GM21717 (cell line): ENCODE data around the gene SUGT1.

ENCODE experiments used
- ATAC-seq: cut with Tn5 transposase; IDR thresholded peaks from one replicate; pipeline ENCODE4 v1.9.1; 2021; ENCODE audit warnings: mild to moderate bottlenecking, moderate library complexity; ENCODE audit not compliant: unreplicated experiment

Gene SUGT1

DNA sequence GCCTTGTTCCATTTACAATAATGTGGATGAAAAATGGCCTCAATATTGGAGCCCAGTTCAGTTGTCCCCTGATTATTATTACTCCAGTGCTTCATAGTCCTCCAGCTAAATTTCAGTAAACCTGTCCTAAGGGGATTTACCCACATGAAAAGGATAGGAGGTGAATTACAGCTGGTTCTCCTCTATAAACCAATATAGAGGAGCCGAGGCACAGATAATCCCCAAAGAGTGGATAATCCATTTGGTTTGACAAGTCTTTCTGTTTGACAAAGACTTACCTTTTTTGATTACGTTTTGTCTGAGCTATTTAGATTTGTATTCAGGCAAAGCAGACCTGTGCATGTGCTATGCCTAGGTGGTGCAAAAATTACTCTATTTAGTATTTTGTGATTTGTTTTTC lies 84.3 kb downstream of the SUGT1 start:
- no peak for ATAC-seq

DNA sequence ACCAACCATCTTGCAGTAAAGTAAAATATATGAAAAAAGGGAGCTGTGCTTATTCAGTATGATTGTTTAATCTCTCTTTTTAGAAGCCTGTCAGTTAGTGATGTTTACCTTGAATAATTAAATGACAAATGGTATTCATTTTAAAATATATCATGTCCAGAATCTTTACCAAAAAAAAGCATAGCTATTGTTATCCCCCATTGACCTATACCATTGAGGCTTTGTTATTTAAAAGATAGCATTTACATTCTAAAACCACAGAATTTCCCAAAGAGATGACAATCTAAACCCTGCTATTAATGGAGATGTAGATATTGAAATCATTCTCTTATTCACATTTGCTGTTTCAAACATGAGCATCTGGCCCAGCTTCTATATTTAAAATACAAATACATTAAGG lies 84.8 kb downstream of the SUGT1 start:
- no peak for ATAC-seq

DNA sequence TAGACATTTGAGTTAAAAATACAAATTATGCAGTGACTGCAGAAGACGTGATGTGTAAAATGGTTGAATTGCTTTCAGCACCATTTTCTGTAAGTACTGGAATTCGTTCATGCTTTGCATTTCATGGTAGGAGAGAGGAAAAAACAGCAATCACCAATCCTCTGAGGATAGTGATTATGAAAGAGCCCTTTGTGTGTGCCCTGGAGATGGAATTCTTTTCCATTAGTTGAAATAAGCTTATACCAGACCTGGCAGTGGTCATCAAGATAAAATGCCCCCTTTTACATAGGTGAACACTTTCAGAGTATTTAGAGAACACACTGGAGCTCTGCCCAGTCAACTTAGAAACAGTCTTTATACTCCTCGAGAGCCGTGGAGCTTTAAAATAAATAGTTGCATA lies 85.3 kb downstream of the SUGT1 start:
- ATAC-seq, result no peak

DNA sequence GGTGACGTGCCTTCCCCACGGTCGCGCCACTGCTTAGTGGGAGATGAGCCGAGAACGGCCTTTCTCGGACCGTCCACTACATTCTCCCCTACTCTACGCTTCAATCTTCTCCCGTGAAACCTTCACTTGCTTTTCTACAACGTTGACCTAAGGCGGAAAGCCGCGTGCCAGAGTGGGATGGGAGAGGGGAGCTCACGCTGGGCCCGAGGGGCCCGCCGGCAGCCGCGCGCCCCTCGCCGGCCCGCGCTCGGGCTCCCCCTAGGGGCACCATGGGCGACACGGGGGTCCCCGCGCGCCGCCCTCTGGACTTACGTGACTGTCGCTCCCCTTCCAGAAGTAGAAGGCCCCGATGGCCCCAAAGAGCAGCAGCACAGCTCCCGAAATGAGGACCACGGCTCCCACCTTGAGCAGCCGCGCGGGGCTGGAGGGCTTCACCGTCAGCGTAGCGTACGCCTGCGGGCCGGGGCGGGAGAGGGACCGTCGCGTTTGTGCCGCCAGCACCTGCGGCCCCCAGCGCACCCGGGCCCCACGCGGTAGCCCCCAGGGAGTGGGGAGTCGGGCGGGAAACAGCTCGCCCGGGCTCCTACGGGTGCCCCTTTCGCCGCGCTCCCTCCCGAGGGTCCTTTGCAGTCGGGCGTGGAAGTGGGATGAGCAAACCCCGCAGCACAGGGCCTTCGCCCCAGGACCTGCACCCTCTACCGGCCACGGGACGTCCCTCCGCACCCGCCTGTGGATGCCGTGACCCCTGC lies 86.3 kb downstream of the SUGT1 start:
- ATAC-seq, result no peak

DNA sequence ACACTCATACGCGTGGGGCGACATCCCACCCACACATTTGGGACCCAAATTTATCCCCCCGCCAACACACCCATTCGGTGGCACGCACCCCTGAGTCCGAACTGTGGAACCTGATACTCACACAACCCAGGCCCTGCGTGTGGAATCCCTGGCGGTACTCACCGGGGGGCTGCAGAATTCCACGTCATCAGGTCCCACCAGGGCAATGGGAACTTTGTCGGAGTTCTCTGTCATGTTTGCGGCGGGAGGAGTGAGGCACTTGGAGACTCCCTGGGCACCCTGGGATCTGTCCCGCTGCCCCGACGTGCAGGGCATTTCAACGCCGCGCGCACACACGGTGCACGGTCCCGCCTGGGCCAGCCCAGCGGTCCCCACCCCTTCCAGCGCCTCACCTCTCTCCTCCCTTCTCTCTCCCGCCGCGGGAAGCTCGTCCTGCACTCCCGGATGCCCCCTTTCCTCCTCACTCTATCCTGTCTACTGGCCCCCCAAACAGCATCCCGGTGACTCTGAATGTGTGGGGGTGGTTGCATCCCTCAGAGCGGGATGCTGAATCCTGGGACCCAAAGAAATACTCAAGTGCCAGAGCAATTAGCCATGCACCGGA lies 86.9 kb downstream of the SUGT1 start, which contains the start of gene CNMD:
CNMD (minus strand) TSS at position 353 of the 604 bp plus-strand sequence; CDS start at position 234, 119 bp downstream.
- ATAC-seq, result no peak

DNA sequence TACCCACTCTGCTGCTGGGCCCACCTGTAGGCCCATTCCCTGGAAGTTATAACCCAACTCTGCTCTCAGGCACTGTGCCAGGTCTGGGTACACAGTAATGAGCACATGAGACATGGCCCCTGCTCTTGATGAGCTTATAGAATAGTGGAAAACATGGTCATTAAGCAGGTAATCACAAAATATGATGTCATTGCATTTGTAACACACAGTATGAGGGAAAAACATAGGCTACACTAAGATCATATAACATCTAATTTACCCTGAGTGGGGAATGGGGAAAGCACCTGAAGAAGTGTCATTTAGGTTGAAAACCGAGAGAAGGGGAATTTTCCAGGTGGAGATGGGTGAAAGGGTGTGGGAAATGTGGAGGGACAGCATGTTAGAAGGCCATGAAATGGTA lies 90.9 kb downstream of the SUGT1 start:
- no peak for ATAC-seq

DNA sequence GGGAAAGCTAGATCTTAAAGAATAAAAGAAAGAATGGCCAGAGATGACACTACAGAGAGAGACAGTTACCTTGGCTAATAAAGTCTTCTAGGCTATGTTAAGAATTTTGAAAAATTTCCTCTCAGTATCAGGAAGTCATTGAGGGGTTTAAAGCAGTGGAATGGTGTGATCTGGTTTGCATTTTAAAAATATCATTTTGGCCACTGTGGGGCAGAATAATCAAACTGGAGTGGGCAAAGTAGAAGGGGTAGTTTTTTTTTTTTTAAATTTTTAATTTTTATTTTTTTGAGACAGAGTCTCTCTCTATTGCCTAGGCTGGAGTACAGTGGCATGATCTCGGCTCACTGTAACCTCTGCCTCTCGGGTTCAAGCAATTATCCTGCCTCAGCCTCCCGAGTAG lies 91.4 kb downstream of the SUGT1 start:
- ATAC-seq, result no peak

DNA sequence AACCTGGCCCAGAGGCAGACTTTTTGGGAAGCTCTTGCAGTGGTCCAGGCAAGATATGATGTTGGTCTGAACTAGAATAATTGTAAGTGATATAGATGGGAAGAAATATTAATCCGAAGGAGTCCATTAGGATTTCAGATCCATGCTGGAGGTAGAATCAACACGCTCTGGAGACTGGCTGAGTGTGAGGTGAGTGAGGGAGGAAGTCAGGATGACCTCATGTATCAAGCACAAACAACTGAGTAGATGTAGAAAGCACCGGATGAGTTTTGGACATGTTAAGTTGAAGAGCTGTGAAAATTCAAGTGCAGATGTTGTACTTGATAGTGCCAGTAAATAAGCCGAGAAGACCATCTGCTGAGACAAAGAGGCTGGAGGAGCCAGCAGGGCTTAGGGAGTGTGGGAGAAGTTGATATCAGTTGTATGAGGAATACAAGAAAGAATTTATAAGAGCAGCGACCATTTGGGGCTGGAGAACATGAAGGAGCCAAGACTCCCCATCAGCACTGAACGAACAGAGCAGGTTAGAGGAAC lies 92.3 kb downstream of the SUGT1 start:
- no peak for ATAC-seq

DNA sequence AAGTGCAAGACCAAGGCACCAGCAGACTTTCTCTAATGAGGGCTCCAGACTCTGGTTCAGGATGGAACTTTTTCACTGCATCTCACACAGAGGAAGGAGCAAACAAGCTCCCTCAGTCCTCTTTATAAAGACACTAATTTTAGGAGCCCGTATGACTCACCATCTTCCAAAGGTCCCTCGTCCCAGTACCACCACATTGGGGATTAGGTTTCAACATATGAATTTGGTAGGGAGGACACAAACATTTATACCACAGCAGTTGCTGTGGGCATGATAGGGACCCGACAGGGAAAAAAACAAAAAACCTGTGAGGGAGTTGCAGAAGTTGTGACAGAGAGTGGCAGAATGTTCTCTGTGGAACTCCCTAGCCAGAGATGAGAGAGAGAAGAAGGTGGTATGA lies 93.5 kb downstream of the SUGT1 start:
- no peak for ATAC-seq

DNA sequence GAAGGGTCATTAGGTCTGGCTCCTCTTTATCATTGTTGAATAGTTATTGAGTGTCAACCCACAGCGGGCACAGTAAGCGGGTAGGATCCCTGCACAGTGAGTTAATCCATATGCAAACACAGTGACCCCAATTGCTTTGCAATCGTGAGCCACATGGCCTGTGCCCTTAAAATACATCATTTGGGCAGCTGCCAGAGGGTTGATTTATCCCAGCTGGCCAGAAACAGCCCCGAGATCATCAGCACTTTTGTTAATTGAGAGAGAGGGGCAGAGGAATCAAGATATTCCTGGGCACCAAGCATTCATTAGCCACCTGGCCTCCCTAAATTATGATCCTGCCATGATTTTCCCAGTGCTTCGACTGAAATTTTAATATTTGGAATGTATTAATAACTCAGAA lies 96.8 kb downstream of the SUGT1 start:
- ATAC-seq, result no peak
